GM12892 (cell line): ENCODE results near the gene IQCF6.

ENCODE experiments used
- POLR2A ChIP-seq: IDR thresholded peaks from 2 replicates; pipeline ENCODE4 v1.6.1; 2011; ENCODE audit warnings: low read depth, low read length, control low read depth
- POLR2AphosphoS5 ChIP-seq: IDR thresholded peaks from 2 replicates; pipeline ENCODE4 v1.6.1; 2011; ENCODE audit warnings: low read depth, low read length, control low read depth
- TAF1 ChIP-seq: IDR thresholded peaks from 2 replicates; pipeline ENCODE4 v1.6.1; 2011; ENCODE audit warnings: low read depth, mild to moderate bottlenecking, control low read depth, low read length, borderline replicate concordance

GRCh38 chr3:51800750-51801125 lies 21.7 kb upstream of the IQCF6 start:
- TF ChIP-seq POLR2A = no peak
- no peak for TF ChIP-seq POLR2AphosphoS5
- TF ChIP-seq TAF1 = no peak
